Left colon (tissue), 2 donors: ENCODE results near the gene SLC25A26. TPM values are rescaled to one million over a fixed set of nuclear protein-coding genes. Genes with fewer than 3 reads are reported as not detected.

ENCODE experiments used
- ATAC-seq: fragments of 200-7000 bp; cut with Tn5 transposase; one replicate; pipeline ENCODE4 v1.9.1; 2020; ENCODE audit warnings: mild to moderate bottlenecking, moderate library complexity
- DNase-seq, 2 donors: peaks; one replicate each; pipeline ENCODE4 v3.0.0-alpha.2; 2020
- intact Hi-C, 2 donors: fragments of 100-400 bp; cut with DNase I in 1 of 2; cut with micrococcal nuclease in 1 of 2; formaldehyde crosslinking; loops; one replicate each; pipeline versions ENCODE4 v1.11.2 to v1.14.0; 2022; cut with DNase I, micrococcal nuclease
- total RNA-seq, 2 donors: library from RNA; stranded (reverse); fragmentation: NEBNext Ultra II Directional; extraction: Animal tissue kit (Norgen Biotek cat#: 25700); gene quantifications; one replicate each; pipeline ENCODE4 v1.2.1, GENCODE V29; 2021
- donor health status: DM: no; HTN: no; CAD: no.
- donor health status: DM: yes; HTN: yes; CAD: no.

The SLC25A26 gene
- total RNA-seq, 2 donors from 2014 or later = 17.2 to 18.9 TPM

DNA sequence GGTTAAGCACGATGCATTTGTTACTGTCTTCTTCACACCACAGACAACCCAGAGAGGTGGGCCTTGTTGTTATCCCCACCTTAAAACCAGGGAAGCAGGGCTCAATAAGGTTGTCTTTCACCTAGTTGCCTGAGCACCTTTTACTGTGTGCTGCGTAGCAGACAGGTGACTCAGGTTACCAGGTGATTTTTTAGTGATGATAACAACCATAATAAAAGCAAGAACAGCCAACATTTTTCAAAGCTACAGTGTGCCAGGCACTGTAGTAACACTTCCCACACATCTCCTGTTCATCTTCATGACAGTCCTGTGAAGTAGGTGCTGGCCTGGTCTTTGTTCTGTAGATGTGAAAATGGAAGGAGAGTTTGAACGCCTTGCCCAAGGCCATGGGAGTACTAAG, 132.2 kb downstream of the SLC25A26 start:
- DNase-seq (no peak), ATAC-seq (no peak)
- intact Hi-C loops = no loop called here

DNA sequence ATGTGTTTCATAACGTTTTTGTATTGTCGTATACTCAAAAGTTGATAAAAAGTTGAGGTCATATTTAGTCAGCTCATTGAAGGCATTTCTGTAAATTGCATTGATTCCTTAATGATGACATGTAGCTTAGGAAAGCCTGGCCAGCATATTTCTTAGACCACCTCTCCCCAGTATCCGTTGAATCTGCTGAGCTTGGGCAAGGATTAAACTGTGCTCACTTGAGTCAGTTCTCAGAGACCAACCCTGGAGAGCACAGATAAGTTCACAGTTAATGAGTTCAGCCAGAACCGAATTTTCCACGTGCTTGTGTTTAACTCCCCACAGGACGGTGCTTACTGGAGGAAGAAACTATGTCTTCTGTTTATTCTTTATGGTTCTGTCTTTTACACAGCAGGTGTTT, 132.7 kb downstream of the SLC25A26 start:
- ATAC-seq (no peak), DNase-seq (no peak)
- intact Hi-C loops = no loop called here

DNA sequence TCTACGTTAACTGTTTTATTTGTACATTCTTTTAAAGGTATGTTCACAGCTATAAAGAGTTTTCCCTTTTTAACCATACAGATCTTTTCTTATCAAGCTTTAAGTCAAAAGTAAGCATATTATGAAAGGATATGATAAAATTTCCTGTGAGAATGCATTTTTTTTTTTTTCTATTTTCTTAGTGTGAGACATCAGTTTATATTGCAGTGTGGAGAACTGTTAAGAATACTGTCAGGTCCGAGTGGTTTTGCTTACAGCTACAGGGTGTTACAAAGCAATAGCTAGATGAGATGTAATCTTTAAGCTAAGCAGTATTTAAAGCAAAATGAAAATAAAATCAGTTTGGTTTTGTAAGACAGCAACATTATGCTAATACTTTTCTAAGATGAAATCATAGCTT, 133.2 kb downstream of the SLC25A26 start:
- DNase-seq = no peak
- intact Hi-C loops = no loop called here
- ATAC-seq = no peak

DNA sequence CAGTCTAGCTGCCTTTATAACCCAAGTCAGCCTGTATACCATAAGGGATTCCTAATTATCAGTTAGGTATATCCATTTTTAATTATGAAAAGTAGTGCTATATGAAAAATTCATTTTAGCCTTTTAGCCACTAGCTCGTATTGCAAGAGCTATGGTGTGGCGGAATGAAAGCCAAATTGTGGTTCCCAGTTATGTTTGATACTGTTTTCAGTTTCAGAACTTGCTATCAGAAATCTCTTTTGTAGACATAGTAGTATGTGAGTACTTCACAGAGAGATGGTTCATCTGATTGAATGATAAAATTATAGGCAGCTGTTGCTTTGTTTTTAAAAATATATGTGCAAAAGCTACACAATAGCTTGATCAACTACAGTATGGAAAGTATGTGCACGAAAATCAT, 134.6 kb downstream of the SLC25A26 start:
- intact Hi-C loops = no loop called here
- ATAC-seq = no peak
- DNase-seq = no peak

DNA sequence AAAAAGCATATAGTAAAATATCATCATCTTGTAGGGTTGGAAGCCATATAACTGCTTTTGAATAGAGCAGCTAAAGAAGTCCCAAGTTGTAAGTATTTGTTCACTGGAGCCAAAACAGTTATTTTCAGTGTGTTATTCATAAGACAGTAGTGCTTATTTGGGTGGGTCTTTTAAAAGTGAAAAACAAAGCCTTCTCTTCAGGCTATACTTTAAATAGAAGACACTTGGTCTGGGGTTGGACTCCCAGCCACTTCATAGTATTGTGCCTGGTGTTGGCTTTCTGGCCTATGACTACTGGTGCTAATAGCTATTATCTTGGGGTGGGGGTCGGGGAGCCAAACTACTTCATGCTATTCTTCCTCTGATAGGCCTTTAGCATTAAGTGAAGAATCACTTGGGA, 135.2 kb downstream of the SLC25A26 start:
- no peak for ATAC-seq
- DNase-seq = no peak
- intact Hi-C loops = no loop called here

DNA sequence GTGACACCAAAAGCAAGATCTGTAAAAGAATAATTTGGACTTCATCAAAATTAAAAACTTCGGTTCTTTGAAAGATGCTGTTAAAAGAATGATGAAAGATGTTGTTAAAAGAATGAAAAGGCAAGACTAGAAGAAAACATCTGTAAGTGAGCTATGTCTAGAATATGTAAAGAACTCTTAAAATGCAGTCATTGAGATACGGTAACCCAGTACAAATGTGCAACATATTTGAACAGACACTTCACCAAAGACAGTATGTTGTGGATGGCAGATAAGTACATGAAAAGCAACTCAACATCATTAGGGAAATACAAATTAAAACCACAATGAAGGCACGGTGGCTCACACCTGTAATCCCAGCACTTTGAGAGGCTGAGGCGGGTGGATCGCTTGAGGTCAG, 140.6 kb downstream of the SLC25A26 start:
- intact Hi-C loops = no loop called here
- DNase-seq = no peak
- no peak for ATAC-seq

DNA sequence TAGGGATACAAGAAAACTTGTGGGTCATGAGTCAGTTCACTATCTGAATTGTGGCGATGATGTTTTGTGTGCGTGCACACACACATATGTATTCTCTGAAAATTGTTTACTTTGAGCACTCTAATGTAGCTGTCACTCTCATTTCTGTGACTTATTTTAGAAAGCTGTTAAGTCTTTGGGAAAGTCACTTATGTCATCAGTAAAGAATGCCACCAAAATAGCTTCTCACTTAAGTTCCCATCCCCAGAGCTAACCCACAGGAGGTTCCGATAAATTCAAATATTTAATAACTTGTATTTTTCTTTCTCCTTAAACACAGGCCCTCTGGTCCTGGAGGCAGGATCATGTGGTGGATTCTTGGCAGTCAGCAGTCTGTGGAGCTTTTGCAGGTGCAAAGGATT, 141.7 kb downstream of the SLC25A26 start:
- DNase-seq = no peak
- intact Hi-C loops = no loop called here
- no peak for ATAC-seq

DNA sequence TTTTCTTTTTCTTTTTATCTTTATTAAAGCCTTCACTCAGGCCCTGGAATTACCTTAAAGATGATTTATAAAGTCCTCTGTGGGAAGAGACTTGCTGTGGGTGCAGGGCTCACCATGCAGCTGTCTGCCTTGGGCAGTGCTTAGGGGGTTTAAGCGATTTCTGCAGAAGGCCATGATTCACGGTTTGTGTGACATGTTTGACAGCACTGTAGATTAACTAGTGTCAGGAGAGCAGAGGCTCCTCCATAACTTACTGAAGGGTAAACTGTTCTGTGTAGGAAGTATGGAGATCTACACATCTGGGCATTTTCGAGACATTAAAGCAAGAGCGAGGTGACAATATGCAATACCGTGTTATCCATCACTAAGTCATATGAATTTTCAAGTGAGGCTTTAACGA, 142.3 kb downstream of the SLC25A26 start:
- intact Hi-C loops = no loop called here
- ATAC-seq = no peak
- no peak for DNase-seq

DNA sequence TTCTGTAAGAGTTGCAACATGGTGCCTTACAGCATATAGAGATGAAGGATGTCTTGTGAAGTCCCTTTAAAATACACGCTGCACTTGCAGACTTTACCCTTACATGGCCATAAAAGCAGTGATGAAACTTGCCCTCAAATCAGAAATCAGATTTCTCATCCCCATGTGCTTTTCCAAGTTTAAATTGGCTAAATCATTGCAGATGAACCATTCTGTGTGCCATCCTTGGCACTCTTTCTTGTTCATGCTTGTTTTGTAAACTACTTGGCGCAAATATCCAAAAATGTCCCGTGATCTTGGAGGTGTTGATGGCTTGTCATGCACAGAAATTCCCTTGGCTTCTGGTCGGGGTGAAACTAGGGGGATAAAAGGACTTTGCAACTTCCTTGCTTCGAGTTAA, 144.3 kb downstream of the SLC25A26 start:
- intact Hi-C loops = no loop called here
- DNase-seq = no peak
- ATAC-seq = peak; percentile 62

DNA sequence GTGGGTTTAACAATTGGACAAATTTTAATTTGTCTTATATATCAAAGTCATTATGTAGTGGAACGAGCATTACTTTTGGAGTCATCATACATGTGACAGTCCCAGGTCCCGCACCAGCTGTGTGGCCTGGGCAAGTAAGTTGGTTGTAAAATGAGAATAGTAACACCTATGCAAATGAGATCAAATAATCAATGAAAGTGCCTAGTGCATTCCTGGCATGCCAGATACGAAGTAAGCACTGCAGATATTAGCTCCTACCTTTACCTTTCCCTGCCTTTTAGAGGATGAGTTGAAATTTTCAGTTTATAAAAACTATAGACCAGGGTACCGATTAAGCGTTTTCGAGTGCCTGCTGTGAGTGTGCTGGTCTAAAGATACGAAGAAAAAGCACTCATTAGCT, 145.9 kb downstream of the SLC25A26 start:
- ATAC-seq (no peak), DNase-seq (no peak)
- intact Hi-C loops = no loop called here

DNA sequence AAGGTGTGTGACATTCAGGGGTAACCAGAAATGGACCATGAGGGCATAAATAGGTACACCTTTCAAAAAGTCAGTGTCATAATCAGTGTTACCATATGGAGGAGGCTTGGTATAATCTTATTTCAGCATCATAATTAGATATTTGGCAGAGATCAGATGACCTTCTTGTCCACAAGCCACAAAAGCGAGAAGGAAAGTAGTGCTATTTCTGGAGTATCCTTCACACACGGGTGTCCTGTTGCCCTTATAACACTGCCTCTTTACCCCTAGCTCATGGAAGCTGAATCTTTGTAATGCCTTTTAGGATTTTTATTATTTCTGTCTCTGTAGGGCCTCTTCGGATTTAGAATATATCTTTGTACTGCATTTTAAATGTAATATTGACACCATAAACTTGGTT, 147.2 kb downstream of the SLC25A26 start:
- ATAC-seq = no peak
- DNase-seq = no peak
- intact Hi-C loops = no loop called here

DNA sequence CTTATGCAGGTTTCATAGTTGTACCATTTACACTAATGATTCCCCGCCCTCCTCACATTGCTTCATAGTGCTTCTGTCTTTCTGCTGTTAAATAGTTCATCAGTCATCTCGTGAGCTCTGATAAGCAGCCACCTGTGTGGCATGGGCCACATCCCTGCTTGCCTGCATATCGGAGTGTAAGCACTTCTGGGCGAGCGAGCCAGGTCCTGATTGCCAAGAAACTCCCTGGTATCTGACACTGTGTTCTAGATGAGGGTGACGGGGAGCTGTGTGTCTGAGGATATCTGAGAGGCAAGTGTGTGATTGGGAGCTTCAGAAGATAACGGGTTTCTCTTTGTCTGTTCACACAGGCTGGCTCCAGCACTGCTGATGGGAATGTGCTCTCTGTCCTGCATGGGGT, 149.4 kb downstream of the SLC25A26 start:
- DNase-seq (no peak), ATAC-seq (no peak)
- intact Hi-C loops = loop anchor here in 1 of 2 donors (10.0 kb wide), 1 partner anchor 95 kb away; no protein-coding TSS in a partner anchor

DNA sequence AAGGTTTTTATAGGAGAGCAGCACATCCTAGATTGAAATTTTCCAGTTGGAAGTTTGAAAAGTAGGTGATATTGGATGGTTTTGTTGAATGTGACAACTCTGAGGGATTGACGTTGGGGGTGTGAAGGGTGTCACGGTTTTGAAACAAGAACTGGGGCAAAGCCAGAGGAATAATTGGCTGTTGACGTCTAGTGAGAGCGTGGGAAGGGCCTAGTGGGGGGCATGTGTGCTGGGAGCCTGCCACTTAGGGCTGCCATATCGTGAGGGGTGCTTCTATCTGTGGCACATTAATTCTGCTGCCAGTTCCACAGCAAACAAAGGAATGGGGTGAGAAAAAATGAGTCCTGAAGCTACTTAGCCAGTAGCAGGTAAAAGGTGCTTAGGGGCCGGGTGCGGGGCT, 150.6 kb downstream of the SLC25A26 start:
- ATAC-seq (no peak), DNase-seq (no peak)
- intact Hi-C loops = loop anchor here in 1 of 2 donors (10.0 kb wide), 1 partner anchor 97 kb away; no protein-coding TSS in a partner anchor

DNA sequence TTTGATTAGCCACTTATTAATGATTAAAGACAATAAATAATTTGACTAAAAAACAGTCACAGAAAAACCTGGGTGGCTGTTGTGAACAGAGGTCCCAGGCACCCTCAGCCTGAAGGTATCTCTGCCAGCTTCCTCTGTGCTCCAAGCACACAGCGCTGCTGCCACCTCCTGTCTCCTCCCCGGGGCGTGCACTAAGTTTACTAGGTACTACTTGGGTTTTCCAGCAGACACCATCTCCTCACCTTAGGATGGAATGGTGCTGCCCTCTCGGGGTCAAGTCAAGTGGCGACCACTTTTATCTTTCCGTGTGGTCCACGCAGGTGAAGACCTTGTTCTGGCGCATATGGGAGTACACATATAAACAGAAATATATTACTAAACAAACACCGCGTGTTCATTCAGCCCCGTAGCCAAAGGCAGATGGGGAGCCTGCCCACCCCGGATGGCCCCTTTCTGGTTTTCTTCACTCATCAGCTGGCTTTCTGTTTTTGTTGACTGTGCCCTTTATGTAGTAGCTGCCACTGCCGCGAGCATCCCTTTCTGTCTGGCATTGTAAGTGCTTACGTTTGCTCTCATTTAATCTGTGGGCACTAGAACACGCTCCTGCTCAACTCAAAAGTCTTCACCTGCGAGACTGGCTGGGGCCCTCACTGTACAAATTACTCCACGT, 152.0 kb downstream of the SLC25A26 start:
- intact Hi-C loops = loop anchor here in 1 of 2 donors (10.0 kb wide), 1 partner anchor 98 kb away; no protein-coding TSS in a partner anchor
- DNase-seq = peak; percentile 60 to 68

DNA sequence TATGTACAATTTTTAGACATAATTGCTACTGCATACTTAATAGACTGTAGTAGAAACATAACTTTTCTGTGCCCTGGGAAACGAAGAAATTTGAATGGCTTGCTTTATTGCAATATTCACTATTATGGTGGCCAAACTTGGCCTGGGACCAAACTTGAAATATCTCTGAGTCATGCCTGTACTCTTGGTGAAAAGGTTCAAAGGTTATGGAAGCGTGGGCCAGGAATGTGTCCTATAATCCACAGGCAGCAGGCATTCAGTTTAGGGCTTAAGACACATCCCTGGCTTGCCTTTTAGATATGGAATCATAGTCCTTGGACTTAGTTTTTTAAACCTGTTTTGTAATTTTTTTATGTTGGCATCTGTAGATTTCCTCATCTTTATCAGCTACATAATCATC, 155.8 kb downstream of the SLC25A26 start:
- intact Hi-C loops = loop anchor here in 1 of 2 donors (10.0 kb wide), 1 partner anchor 102 kb away; no protein-coding TSS in a partner anchor
- ATAC-seq (peak; percentile 87), DNase-seq (peak; percentile 57 to 75)

More for the DNA sequence above, 152.0 kb downstream of the SLC25A26 start:
- peak; percentile 79 for ATAC-seq

DNA sequence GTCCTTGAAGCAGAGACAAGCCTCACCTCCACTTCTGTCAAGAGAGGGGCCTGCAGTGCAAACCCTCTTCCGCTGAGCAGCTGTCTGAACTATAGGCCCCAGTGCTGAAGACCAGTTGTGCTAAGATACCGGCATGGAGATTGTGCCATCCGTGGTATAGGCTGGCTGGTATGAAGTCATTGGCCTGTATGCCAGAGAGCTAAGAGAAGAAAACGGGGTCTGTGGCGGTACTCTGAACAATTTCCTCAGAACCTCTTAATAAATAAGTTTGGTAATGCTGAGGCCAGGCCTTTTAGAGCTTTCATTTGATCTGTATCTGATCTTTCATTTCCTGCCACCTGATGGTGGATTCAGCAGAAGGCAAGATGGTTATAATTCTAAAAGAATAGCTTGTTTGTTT, 157.0 kb downstream of the SLC25A26 start:
- no peak for DNase-seq
- no peak for ATAC-seq
- intact Hi-C loops = loop anchor here in 1 of 2 donors (10.0 kb wide), 1 partner anchor 103 kb away; no protein-coding TSS in a partner anchor

DNA sequence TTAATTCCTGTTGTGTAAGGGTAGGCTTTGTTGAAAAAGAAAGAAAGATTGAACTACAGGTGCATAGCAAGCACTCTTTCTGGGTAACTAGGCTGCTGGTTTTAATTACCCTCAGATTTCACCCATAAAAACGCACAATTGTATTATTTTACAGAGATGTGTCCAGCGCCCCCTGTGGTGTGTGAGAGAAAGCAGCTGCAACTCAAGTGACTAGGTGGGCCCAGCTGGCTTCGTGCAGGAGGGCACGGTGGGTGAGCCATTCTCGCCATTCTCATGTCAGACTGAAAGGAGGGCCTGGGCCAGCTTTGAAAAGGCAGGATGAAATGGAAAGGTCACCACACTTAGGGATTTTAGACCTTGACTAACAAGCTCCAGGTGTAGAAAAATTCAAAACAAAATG, 157.5 kb downstream of the SLC25A26 start:
- intact Hi-C loops = loop anchor here in 1 of 2 donors (10.0 kb wide), 1 partner anchor 103 kb away; no protein-coding TSS in a partner anchor
- ATAC-seq (peak; percentile 17), DNase-seq (peak in 1 of 2 donors; percentile 49)

DNA sequence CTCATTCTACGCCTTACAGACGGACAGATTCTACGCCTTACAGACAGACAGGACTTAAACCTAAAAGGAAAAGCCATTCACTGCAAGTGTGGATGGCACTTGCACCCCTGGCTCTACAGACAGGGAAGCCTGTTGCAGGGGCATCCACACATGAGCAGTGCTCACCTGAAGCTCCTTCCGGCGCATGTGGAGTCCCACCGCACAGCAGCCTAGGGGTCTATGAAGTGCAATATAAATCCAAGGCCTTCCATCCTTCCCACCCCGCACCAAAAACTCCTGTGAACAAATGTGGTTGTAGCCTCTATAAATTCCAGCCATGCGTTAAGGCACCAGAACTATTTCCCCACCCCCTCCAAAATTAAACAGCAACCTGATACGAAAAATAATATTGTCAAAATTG, 158.8 kb downstream of the SLC25A26 start:
- intact Hi-C loops = loop anchor here in 1 of 2 donors (10.0 kb wide), 1 partner anchor 105 kb away; no protein-coding TSS in a partner anchor
- ATAC-seq (no peak), DNase-seq (no peak)

DNA sequence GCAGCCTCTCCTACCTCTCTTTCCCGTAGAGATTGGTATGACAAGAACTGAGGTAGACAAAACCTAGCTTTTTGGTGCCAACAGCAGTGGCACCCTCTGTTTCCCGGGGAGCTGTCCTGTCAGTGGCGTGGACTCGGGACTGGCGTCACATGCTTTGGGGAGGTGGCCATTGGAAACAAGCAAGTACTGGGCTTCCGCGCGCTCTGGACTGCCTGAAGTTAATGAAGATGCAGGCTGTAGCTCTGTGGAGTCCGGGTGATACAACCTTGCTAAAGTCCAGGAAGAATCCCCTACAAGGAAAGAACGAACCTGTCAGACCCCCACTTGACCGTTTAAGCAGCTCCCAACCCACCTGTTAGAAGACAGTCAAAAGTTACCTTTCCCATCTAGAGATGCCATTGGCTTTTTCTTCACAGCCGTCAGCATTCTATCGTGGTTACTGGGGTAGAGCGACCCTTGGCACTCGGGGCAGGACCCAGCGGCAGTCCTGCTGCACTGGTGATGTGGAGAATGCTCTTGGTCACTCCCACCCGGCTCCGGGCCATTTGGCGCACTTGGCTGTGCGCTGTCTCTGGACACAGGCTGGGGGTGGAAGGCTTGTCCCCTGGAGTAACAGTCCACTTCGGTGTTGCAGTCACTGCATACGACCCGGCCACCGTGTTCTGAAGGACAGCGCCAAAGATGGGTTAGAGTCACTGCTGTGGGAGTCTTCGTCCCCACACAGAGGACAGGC, 159.6 kb downstream of the SLC25A26 start:
- intact Hi-C loops = no loop called here
- DNase-seq = no peak

DNA sequence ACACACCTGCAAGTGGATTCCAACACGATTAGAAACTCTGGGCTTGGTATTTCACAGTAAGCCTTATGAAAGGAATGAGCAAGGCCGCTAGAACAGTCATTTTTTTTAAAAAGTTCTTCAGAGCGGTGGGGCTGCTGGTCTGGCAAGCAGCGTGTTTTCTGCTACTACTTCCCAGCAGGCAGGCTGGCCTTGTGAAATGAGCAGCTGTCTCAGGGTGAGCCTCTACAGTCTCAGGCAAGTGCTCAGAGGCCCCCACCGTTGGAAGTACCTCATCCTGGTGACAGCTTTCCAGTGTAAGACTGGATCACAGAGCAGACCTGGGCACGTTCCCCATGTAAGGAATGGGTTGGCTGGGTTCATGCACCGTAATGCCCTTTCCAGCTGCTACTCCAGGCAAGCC, 160.8 kb downstream of the SLC25A26 start:
- intact Hi-C loops = no loop called here
- DNase-seq (no peak), ATAC-seq (no peak)

More for the DNA sequence above, 159.6 kb downstream of the SLC25A26 start:
- ATAC-seq = no peak
